IgD-negative memory B cell (primary cell): Measurements from ENCODE around the gene SPEG. TPM values are rescaled to one million over a fixed set of nuclear protein-coding genes. Genes with fewer than 3 reads are reported as not detected.
A peak's percentile ranks its signal among the peaks of the same experiment; 100 is the strongest.

Source experiments
- H3K27ac Mint-ChIP-seq, 3 donors: one replicate each; pipeline ENCODE4 v1.8.0; 2020 to 2022; ENCODE audit warnings: mild to moderate bottlenecking in 3 of 3, mixed read lengths in 3 of 3, moderate library complexity in 1 of 3
- H3K27me3 Mint-ChIP-seq: one replicate; pipeline ENCODE4 v1.8.0; 2021; ENCODE audit warnings: mixed read lengths
- H3K36me3 Mint-ChIP-seq: one replicate; pipeline ENCODE4 v1.8.0; 2020; ENCODE audit warnings: mild to moderate bottlenecking, mixed read lengths
- H3K4me1 Mint-ChIP-seq, 3 donors: one replicate each; pipeline ENCODE4 v1.8.0; 2020 to 2022; ENCODE audit warnings: mixed read lengths in 3 of 3, mild to moderate bottlenecking in 1 of 3
- H3K4me3 Mint-ChIP-seq, 4 donors: one replicate each; pipeline ENCODE4 v1.8.0; 2020 to 2022; ENCODE audit warnings: mild to moderate bottlenecking in 4 of 4, mixed read lengths in 4 of 4, moderate library complexity in 3 of 4
- H3K9me3 Mint-ChIP-seq, 3 donors: one replicate each; pipeline ENCODE4 v1.8.0; 2020 to 2021; ENCODE audit warnings: mixed read lengths in 3 of 3, mild to moderate bottlenecking in 1 of 3
- polyA plus RNA-seq: library from polyadenylated mRNA; unstranded; fragments of 300-500 nt; fragmentation: Illumina TruSeq; gene quantifications from one replicate; pipeline ENCODE4 v1.2.3, GENCODE V29; 2021

Gene SPEG
- polyA plus RNA-seq, 1 donor from 2014 or later, result not detected

DNA sequence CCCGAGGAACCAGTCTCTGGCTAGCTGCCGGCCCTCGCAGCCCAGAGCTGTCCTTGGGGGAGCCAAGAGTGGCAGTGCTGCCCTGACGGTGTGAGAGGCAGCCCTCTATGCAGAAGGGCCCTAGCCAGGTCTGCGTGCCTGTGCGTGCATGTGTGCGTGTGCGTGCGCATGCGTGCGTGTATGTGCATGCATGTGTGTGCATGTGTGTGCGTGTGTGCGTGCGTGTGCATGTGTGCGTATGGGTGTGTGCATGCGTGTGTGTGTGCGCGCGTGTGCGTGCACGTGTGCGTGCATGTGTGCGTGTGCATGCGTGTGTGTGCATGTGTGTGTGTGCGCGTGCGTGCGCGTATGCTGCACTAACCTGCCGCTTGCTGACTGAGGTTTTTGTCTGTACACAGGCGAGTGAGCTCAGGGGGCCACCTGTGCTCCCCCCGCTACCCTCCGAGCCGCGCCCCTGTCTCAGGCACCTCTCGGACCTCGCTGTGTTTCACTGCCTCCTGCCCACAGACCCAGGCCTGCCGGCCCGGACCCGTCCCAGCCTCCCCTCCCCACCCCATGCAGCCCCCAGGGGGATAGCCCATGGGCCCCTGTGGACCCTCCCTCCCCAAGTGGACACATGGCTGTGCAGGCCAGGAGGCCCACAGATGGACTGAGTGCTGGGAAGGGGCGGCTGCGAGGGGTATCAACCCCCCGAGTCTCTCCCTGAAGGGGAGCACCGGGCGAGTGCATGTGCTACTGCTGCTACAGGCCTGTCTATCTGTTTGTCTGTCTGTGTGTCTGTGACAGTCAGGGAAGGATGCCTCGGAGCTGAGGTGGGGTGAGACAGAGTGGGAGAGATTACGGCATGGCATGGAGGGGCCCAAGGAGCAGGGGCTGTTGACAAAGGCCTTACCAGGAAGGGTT lies 31.3 kb downstream of the SPEG start:
- Mint-ChIP-seq H3K27me3 (peaks cover 5% of the 10 kb centered on the region), H3K4me3 (no peak overlapping the region), H3K9me3 (peaks cover 0 to 2% (median 0%) of the 10 kb centered on the region in 3 donors), H3K27ac (no peak overlapping the region), H3K4me1 (no peaks in the 10 kb centered on the region), H3K36me3 (peaks cover 3% of the 10 kb centered on the region)

DNA sequence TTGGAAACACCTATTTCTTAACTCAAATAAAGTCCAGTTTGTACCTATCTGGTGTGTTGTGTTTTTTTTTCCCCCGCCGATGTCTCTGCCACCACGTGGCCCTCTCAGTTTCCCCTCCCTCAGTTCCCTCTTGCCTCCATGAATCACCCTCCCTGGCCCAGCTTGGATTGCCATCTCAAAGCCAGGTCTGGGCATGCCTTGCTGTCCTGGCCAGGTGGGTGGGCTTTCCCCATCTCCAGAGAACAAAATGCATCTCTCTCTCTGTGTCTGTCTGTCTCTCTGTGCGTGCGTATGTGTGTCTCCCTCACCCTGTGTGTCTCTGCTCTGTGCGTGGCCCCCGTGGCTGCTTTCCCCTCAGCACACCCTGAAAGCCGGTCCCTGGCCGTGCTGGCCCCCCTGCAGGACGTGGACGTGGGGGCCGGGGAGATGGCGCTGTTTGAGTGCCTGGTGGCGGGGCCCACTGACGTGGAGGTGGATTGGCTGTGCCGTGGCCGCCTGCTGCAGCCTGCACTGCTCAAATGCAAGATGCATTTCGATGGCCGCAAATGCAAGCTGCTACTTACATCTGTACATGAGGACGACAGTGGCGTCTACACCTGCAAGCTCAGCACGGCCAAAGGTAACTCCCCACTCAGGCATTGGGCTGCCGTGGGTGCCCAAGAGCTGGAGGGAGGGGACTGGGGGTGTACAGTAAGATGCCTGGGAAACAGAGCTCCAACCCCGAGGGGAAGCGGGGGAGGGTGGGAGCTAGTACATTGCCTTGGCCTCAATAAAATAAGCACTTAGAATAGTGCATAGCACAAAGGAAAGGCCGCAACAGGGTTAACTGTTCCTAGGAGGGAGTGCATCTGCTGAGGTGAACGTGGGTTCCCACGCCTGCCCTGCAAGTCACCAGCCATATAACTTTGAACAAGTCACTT lies 32.4 kb downstream of the SPEG start:
- Mint-ChIP-seq H3K4me3 (no peak overlapping the region), H3K9me3 (peaks cover 0 to 2% (median 0%) of the 10 kb centered on the region in 3 donors), H3K4me1 (no peaks in the 10 kb centered on the region), H3K36me3 (peaks cover 3% of the 10 kb centered on the region), H3K27me3 (peaks cover 8% of the 10 kb centered on the region), H3K27ac (no peak overlapping the region)

DNA sequence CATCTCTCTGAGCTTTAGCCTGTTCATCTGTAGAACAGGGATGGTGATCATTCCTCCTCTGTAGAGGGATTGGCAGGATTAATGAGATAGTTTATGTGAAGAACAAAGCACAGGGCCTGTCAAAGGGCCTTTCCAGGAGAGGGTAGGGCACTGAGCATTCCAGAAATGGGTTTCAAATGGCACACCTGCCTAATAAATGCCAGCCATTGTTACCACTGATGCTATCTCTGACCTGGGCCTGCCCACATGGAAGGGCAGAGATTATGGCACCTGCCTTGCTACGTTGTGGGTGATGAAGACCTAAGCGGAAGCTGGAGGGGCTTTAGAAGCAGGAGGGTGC lies 33.1 kb downstream of the SPEG start:
- H3K36me3 Mint-ChIP-seq, result peaks cover 3% of the 10 kb centered on the region
- H3K27me3 Mint-ChIP-seq, result peaks cover 12% of the 10 kb centered on the region
- H3K4me1 Mint-ChIP-seq, result no peaks in the 10 kb centered on the region
- no peak overlapping the region for H3K4me3 Mint-ChIP-seq
- no peak overlapping the region for H3K27ac Mint-ChIP-seq
- peaks cover 0 to under 1% (median 0%) of the 10 kb centered on the region in 3 donors for H3K9me3 Mint-ChIP-seq

DNA sequence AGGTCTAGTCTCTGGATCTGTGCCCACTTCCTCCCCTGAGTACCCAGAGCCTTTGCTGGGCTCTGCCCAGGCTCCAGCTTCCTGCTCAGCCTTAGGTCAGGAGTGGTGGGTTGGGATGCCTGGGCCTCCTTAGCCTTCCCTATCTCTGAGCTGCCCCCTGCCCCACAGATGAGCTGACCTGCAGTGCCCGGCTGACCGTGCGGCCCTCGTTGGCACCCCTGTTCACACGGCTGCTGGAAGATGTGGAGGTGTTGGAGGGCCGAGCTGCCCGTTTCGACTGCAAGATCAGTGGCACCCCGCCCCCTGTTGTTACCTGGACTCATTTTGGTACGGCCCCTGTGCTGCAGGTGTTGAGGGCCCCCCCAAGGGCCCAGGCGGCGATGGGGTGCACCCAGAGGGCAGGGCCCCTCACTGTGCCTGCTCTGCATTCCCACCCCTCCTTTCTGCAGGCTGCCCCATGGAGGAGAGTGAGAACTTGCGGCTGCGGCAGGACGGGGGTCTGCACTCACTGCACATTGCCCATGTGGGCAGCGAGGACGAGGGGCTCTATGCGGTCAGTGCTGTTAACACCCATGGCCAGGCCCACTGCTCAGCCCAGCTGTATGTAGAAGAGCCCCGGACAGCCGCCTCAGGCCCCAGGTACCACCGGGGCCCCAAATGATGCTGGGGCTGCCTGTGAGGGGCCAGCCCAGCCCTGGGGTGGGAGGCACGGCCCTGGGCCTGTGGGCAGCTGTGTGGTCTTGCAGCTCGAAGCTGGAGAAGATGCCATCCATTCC lies 34.0 kb downstream of the SPEG start:
- Mint-ChIP-seq H3K27ac (no peak overlapping the region), H3K36me3 (peaks cover 3% of the 10 kb centered on the region), H3K4me3 (no peak overlapping the region), H3K4me1 (no peaks in the 10 kb centered on the region), H3K27me3 (peaks cover 16% of the 10 kb centered on the region), H3K9me3 (no peaks in the 10 kb centered on the region)

DNA sequence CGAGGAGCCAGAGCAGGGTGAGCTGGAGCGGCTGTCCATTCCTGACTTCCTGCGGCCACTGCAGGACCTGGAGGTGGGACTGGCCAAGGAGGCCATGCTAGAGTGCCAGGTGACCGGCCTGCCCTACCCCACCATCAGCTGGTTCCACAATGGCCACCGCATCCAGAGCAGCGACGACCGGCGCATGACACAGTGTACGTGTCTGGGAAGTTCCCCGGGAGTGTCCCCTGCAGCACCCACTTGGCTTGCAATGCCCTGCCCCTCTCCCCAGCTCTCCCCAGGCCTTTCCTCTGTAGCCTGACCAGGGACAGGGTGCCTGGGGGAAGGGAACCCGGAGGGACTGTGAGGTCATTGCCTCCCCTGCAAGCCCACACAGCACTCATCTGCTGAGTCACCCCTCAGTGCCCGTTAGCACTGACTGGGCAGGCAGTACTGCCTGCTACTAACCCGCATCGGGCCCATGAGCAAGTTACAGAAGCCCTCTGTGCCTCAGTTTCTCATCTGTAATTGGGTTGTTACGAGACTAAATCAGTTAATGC lies 34.6 kb downstream of the SPEG start:
- Mint-ChIP-seq H3K27me3 (peaks cover 19% of the 10 kb centered on the region), H3K27ac (no peak overlapping the region), H3K36me3 (peaks cover 3% of the 10 kb centered on the region), H3K4me3 (no peak overlapping the region), H3K4me1 (no peaks in the 10 kb centered on the region), H3K9me3 (no peaks in the 10 kb centered on the region)

DNA sequence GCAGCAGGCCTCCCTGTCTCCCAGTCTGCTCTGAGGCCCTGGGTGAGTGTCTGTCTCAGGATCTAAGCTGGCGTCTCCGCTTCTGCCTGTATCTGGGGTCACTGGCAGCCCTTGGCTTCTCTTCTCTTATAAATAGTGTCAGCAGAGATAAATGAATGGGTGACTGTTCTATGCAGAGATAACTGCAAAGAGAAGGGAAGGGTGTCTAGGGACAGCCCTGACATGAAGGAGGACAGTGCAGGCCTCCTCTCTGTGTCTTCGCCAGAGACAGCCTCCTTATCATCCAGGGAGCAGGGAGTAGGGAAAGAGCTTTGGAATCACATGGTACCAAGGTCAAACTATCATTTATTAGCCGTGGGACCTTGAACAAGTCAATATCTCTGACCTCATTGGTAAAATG lies 35.8 kb downstream of the SPEG start:
- no peaks in the 10 kb centered on the region for H3K9me3 Mint-ChIP-seq

DNA sequence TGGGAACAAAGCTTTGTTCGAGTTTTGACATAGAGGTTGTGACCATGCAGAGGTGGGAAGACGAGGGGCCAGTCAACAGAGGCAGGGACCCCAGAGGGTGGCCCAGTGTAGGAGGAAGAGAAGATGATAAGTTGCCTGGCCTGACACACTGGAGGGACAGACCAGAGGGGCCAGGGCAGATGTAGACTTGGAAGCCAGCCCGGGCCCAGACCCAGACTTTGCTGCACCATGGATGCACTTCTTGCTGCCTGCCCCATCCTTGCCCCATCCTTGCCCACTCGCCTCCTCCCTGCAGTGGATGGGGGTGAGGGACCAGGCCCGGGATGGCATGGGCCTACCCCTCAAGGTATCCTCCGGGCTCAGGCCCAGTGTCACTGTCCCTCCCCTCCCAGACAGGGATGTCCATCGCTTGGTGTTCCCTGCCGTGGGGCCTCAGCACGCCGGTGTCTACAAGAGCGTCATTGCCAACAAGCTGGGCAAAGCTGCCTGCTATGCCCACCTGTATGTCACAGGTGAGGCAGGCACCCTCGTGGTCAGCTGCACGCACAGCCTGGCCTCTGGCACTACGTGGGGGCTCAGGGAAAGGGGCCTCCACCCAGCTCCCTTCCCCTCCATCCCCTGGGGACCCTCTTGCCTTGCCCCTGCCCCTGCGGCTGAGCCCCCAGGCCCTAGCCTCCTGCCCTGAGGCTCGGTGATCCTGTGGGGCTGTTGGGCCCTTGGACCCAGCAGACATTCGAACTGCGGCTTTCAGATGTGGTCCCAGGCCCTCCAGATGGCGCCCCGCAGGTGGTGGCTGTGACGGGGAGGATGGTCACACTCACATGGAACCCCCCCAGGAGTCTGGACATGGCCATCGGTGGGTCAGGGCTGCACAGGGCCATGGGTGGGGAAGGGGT lies 37.1 kb downstream of the SPEG start:
- H3K9me3 Mint-ChIP-seq, result no peaks in the 10 kb centered on the region
- H3K36me3 Mint-ChIP-seq, result peaks cover 2% of the 10 kb centered on the region
- H3K27ac Mint-ChIP-seq, result no peak overlapping the region
- H3K27me3 Mint-ChIP-seq, result peaks cover 31% of the 10 kb centered on the region
- H3K4me1 Mint-ChIP-seq, result no peaks in the 10 kb centered on the region
- H3K4me3 Mint-ChIP-seq, result peak overlapping the region in 1 of 4 donors; percentile 31

More for the DNA sequence above, 35.8 kb downstream of the SPEG start:
- H3K36me3 Mint-ChIP-seq, result peaks cover 2% of the 10 kb centered on the region
- no peak overlapping the region for H3K27ac Mint-ChIP-seq
- H3K4me1 Mint-ChIP-seq, result no peaks in the 10 kb centered on the region
- peaks cover 22% of the 10 kb centered on the region for H3K27me3 Mint-ChIP-seq
- no peak overlapping the region for H3K4me3 Mint-ChIP-seq

DNA sequence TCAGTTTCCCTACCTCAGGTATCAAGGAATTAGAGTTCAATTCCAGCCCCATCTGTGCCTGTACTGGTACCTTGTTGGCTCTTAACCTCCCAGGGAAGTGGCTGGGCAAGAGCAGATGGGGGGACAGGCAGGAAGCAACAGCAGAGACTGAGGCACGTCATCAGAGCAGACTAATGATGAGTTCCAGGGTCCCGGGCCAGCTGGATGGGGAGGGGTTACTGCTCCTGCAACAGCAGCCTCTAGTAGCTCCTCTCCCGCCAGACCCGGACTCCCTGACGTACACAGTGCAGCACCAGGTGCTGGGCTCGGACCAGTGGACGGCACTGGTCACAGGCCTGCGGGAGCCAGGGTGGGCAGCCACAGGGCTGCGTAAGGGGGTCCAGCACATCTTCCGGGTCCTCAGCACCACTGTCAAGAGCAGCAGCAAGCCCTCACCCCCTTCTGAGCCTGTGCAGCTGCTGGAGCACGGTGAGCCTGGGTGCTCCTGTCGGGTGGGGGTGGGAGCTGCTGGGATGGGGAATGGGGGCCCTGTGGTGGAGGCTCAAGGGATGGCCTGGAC lies 38.1 kb downstream of the SPEG start:
- H3K4me1 Mint-ChIP-seq, result no peaks in the 10 kb centered on the region
- H3K36me3 Mint-ChIP-seq, result peaks cover 2% of the 10 kb centered on the region
- H3K9me3 Mint-ChIP-seq, result no peaks in the 10 kb centered on the region
- H3K27ac Mint-ChIP-seq, result no peak overlapping the region
- H3K4me3 Mint-ChIP-seq, result no peak overlapping the region
- peaks cover 31% of the 10 kb centered on the region for H3K27me3 Mint-ChIP-seq

DNA sequence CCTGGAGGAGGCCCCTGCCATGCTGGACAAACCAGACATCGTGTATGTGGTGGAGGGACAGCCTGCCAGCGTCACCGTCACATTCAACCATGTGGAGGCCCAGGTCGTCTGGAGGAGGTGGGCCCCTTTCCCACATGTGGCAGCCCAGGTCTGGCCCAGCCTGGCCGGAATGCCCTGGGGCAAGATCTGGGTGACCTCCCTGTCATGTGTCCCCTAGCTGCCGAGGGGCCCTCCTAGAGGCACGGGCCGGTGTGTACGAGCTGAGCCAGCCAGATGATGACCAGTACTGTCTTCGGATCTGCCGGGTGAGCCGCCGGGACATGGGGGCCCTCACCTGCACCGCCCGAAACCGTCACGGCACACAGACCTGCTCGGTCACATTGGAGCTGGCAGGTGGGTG lies 38.9 kb downstream of the SPEG start:
- Mint-ChIP-seq H3K27me3 (peaks cover 31% of the 10 kb centered on the region), H3K4me1 (no peaks in the 10 kb centered on the region), H3K4me3 (no peak overlapping the region), H3K9me3 (no peaks in the 10 kb centered on the region), H3K36me3 (peaks cover 2% of the 10 kb centered on the region), H3K27ac (no peak overlapping the region)

DNA sequence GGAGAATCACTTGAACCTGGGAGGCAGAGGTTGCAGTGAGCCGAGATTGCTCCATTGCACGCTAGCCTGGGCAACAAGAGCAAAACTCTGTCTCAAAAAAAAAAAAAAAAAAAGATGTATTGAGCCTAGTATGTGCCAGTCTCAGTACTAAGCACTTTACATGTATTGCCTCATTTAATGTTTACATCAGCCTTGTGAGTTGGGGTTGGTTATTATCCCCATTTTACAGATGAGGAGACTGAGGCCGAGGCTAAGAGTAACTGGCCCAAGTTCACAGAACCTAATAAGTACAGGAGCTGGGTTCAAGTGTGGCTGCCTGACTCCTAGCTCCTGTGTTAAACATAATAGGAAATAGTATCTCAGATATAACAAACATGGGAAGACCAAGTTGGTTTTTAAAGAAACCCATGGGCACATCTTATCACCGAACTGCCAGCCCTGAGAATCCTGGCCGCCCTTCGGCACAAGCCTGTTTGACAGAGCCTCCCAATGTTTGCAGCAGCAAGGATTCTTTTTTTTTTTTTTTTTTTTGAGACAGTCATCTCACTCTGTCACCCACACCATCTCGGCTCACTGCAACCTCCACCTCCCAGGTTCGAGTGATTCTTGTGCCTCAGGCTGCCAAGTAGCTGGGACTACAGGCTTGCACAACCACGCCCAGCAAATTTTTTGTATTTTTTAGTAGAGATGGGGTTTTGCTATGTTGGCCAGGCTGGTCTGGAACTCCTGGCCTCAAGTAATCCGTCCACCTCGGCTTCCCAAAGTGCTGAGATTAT lies 39.8 kb downstream of the SPEG start:
- H3K27me3 Mint-ChIP-seq, result peaks cover 33% of the 10 kb centered on the region

DNA sequence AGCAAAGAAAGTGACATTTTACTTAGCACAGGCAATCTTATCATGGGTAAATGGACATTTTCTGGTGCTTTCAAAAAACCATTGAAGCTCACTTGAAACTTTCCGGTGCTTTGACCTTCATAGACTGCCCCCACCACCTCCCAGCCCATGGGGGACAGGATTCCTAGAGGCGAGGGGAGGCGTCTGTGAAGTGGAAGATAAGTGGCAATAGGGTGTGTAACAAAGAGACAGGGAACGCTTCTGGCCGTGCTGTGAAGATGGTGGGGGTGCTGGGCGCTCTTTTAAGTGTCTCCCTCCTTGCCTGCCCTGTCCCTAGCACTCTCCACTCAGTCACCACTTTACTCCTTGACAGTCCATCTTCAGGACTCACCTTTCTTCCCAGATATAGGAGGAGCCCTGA lies 40.6 kb downstream of the SPEG start:
- Mint-ChIP-seq H3K27me3 (peaks cover 33% of the 10 kb centered on the region), H3K36me3 (peaks cover 1% of the 10 kb centered on the region), H3K4me1 (no peaks in the 10 kb centered on the region), H3K4me3 (no peak overlapping the region), H3K27ac (no peak overlapping the region), H3K9me3 (no peaks in the 10 kb centered on the region)

More for the DNA sequence above, 39.8 kb downstream of the SPEG start:
- Mint-ChIP-seq H3K36me3 (peaks cover 2% of the 10 kb centered on the region), H3K27ac (no peak overlapping the region), H3K4me1 (no peaks in the 10 kb centered on the region), H3K9me3 (no peaks in the 10 kb centered on the region), H3K4me3 (no peak overlapping the region)

DNA sequence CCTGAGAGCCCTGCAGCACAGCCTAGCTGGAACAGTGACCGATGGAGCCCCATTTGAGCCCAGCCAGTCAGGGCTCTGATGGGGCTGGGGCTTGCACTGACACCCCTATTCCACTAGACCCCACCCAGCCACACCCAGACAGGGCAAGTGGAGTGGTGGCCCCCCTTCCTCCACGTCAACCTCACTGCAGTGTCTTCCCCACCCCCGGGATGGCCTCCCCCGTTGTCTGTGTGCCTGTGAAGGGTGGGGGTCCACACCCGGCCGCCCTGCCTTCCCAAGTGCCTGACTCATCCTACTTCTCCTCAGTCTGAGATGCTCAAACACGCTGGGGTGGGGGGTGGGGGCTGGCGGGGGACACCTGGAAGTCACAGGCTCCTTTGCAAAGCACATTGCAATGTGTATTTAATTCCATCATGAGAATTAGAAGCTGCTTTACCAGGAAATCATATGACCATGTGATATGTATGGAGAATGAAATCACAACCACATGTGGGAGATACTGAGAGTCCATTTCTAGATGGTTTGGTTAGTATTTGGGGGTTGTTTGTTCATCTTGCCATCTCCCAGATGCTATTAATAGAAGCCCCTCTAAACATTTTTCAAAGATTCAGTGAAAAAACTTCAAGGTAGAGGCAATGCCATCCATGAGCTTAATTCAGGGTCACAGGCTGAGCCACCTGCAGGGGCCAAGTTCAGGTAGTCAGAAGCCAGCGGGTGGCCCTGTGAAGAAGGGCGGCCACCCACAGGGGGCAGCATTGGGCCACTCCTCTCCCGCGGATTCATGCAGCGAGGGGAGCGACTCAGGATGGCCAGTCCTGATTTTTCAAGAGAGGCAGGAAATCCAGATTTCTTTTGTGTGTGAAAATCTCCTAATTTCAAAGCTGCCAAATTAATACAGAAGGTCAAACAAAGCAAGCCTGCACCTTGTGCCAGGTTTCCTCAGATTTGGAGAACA lies 41.3 kb downstream of the SPEG start:
- no peaks in the 10 kb centered on the region for H3K36me3 Mint-ChIP-seq
- no peaks in the 10 kb centered on the region for H3K4me1 Mint-ChIP-seq
- peaks cover 31% of the 10 kb centered on the region for H3K27me3 Mint-ChIP-seq
- peak overlapping the region in 1 of 3 donors; percentile 43 for H3K27ac Mint-ChIP-seq
- H3K4me3 Mint-ChIP-seq, result no peak overlapping the region
- no peaks in the 10 kb centered on the region for H3K9me3 Mint-ChIP-seq
